HCT116 (cell line): ENCODE data around the gene LPAR2.

ENCODE experiments used
- CTCF ChIP-seq, 3 experiments: fragments of 200-600 bp in 1 of 3; sonication (generic) in 1 of 3; IDR thresholded peaks in 2 of 3; conservative IDR thresholded peaks in 1 of 3; 2 replicates each; pipeline ENCODE4 v1.5.1; 2012 to 2017; ENCODE audit warnings: low read depth in 2 of 3, low read length in 2 of 3, antibody characterized with exemption in 1 of 3, borderline replicate concordance in 1 of 3, control low read depth in 1 of 3, mild to moderate bottlenecking in 1 of 3, mixed read lengths in 1 of 3, mixed run types in 1 of 3, moderate library complexity in 1 of 3; ENCODE audit not compliant: insufficient read depth in 1 of 3
- EZH2 ChIP-seq: fragments of 200-600 bp; sonication (generic); IDR thresholded peaks from 2 replicates; pipeline ENCODE4 v1.6.1; 2017; ENCODE audit warnings: antibody characterized with exemption, mixed run types
- EZH2phosphoT487 ChIP-seq: fragments of 200-600 bp; IDR thresholded peaks from 2 replicates; pipeline ENCODE4 v1.6.1; 2018; ENCODE audit warnings: antibody characterized with exemption, borderline replicate concordance
- FOSL1 ChIP-seq: IDR thresholded peaks from 2 replicates; pipeline ENCODE4 v1.6.1; 2012; ENCODE audit warnings: low read depth
- JUND ChIP-seq: IDR thresholded peaks from 2 replicates; pipeline ENCODE4 v1.6.1; 2012
- POLR2A ChIP-seq: IDR thresholded peaks from 2 replicates; pipeline ENCODE4 v1.7.0; 2011; ENCODE audit warnings: borderline replicate concordance; ENCODE audit not compliant: insufficient read depth, insufficient read length; ENCODE audit errors: extremely low read depth
- POLR2AphosphoS5 ChIP-seq: IDR thresholded peaks from 2 replicates; pipeline ENCODE4 v1.6.1; 2011; ENCODE audit warnings: mild to moderate bottlenecking, low read depth, low read length, moderate library complexity
- RAD21 ChIP-seq: IDR thresholded peaks from 2 replicates; pipeline ENCODE4 v1.6.1; 2012; ENCODE audit warnings: low read depth, mild to moderate bottlenecking
- SIN3A ChIP-seq: IDR thresholded peaks from 2 replicates; pipeline ENCODE4 v1.6.1; 2012; ENCODE audit warnings: low read depth
- TCF7L2 ChIP-seq: IDR thresholded peaks from 2 replicates; pipeline ENCODE4 v1.7.0; 2011; ENCODE audit warnings: borderline replicate concordance, inconsistent platforms; ENCODE audit not compliant: insufficient read depth, insufficient read length; ENCODE audit errors: extremely low read depth
- ZNF274 ChIP-seq: fragments of 200-500 bp; sonication (Bioruptor generic); IDR thresholded peaks from 2 replicates; pipeline ENCODE4 v1.6.1; 2014; ENCODE audit warnings: mild to moderate bottlenecking, low read depth, low read length, inconsistent platforms
- TF ChIP-seq, protein P1 (sequence below): IDR thresholded peaks from 2 replicates; pipeline ENCODE4 v1.6.1; 2012; ENCODE audit warnings: low read depth
- TF ChIP-seq, protein P2 (sequence below): IDR thresholded peaks from 2 replicates; pipeline ENCODE4 v1.6.1; 2012
- TF ChIP-seq, protein P3 (sequence below): IDR thresholded peaks from 2 replicates; pipeline ENCODE4 v1.6.1; 2011; ENCODE audit warnings: mild to moderate bottlenecking, low read length, moderate library complexity; ENCODE audit not compliant: insufficient replicate concordance; ENCODE audit errors: extremely low read depth

GRCh38 chr19:19659646-19660245, 31.7 kb upstream of the LPAR2 start:
- TF ChIP-seq POLR2A (no peak), POLR2AphosphoS5 (no peak), CTCF (IDR thresholded peaks at IDR 0.05 in 2 of 3, conservative IDR thresholded peaks at IDR 0.05 in 1 of 3; ENCODE audit: borderline replicate concordance in 1 of 3, insufficient read depth in 1 of 3, low read depth in 2 of 3, low read length in 2 of 3) (no peak), SIN3A (no peak), EZH2phosphoT487 (no peak), TCF7L2 (no peak), JUND (no peak), ZNF274 (no peak), EZH2 (no peak), FOSL1 (no peak), RAD21 (no peak)
- TF ChIP-seq, protein P1, sequence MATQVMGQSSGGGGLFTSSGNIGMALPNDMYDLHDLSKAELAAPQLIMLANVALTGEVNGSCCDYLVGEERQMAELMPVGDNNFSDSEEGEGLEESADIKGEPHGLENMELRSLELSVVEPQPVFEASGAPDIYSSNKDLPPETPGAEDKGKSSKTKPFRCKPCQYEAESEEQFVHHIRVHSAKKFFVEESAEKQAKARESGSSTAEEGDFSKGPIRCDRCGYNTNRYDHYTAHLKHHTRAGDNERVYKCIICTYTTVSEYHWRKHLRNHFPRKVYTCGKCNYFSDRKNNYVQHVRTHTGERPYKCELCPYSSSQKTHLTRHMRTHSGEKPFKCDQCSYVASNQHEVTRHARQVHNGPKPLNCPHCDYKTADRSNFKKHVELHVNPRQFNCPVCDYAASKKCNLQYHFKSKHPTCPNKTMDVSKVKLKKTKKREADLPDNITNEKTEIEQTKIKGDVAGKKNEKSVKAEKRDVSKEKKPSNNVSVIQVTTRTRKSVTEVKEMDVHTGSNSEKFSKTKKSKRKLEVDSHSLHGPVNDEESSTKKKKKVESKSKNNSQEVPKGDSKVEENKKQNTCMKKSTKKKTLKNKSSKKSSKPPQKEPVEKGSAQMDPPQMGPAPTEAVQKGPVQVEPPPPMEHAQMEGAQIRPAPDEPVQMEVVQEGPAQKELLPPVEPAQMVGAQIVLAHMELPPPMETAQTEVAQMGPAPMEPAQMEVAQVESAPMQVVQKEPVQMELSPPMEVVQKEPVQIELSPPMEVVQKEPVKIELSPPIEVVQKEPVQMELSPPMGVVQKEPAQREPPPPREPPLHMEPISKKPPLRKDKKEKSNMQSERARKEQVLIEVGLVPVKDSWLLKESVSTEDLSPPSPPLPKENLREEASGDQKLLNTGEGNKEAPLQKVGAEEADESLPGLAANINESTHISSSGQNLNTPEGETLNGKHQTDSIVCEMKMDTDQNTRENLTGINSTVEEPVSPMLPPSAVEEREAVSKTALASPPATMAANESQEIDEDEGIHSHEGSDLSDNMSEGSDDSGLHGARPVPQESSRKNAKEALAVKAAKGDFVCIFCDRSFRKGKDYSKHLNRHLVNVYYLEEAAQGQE = no peak
- TF ChIP-seq, protein P2, sequence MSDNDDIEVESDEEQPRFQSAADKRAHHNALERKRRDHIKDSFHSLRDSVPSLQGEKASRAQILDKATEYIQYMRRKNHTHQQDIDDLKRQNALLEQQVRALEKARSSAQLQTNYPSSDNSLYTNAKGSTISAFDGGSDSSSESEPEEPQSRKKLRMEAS = no peak
- TF ChIP-seq, protein P3, sequence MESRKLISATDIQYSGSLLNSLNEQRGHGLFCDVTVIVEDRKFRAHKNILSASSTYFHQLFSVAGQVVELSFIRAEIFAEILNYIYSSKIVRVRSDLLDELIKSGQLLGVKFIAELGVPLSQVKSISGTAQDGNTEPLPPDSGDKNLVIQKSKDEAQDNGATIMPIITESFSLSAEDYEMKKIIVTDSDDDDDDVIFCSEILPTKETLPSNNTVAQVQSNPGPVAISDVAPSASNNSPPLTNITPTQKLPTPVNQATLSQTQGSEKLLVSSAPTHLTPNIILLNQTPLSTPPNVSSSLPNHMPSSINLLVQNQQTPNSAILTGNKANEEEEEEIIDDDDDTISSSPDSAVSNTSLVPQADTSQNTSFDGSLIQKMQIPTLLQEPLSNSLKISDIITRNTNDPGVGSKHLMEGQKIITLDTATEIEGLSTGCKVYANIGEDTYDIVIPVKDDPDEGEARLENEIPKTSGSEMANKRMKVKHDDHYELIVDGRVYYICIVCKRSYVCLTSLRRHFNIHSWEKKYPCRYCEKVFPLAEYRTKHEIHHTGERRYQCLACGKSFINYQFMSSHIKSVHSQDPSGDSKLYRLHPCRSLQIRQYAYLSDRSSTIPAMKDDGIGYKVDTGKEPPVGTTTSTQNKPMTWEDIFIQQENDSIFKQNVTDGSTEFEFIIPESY = no peak
